Central memory CD8-positive, alpha-beta T cell (primary cell): ENCODE data around the gene LRRK1.

ENCODE experiments used
- ATAC-seq: fragments of 150-1000 bp; cut with Tn5 transposase; replicated peaks from 2 replicates; pipeline ENCODE4 v1.10.0; 2022; ENCODE audit warnings: mild to moderate bottlenecking, moderate FRiP score, moderate number of reproducible peaks; ENCODE audit not compliant: poor library complexity, severe bottlenecking; ENCODE audit errors: extremely low read depth
- DNase-seq, 2 donors: peaks; one replicate each; pipeline ENCODE4 v3.0.0; 2021; ENCODE audit warnings: low spot score in 2 of 2
- H3K27ac Mint-ChIP-seq: one replicate; pipeline ENCODE4 v1.8.0; 2022; ENCODE audit warnings: low read depth, mild to moderate bottlenecking, moderate library complexity, mixed read lengths
- H3K27me3 Mint-ChIP-seq: one replicate; pipeline ENCODE4 v1.8.0; 2022; ENCODE audit warnings: mixed read lengths
- H3K36me3 Mint-ChIP-seq: one replicate; pipeline ENCODE4 v1.8.0; 2022; ENCODE audit warnings: mild to moderate bottlenecking, moderate library complexity, mixed read lengths; ENCODE audit not compliant: insufficient read depth
- H3K4me1 Mint-ChIP-seq: one replicate; pipeline ENCODE4 v1.8.0; 2022; ENCODE audit warnings: mixed read lengths
- H3K4me3 Mint-ChIP-seq: one replicate; pipeline ENCODE4 v1.8.0; 2022; ENCODE audit warnings: mild to moderate bottlenecking, moderate library complexity, mixed read lengths
- H3K9me3 Mint-ChIP-seq: one replicate; pipeline ENCODE4 v1.8.0; 2022; ENCODE audit warnings: mixed read lengths

Gene LRRK1

DNA sequence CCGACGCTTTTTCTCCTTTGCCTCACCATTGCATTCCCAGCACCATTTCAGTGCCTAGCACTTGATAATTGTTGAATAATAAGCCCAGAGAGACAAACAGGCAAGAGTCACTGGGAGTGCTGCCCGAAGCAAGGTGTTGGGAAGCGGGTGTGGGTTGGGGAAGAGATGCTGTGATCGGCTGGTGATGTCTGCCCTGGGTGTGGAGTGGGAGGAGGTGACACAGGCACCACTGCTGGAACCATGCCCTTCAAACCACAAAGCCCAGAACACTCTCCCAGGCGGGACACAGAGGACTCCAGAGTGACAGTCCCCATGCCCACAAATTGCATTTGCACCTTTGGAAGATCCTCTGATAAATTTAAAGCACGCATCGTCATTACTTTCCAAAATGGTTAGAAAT, 184.4 kb downstream of the LRRK1 start:
- H3K27ac Mint-ChIP-seq = no peak overlapping the region
- H3K9me3 Mint-ChIP-seq = peaks cover 5% of the 10 kb centered on the region
- H3K36me3 Mint-ChIP-seq = no peaks in the 10 kb centered on the region
- no peak overlapping the region for H3K4me3 Mint-ChIP-seq
- ATAC-seq = no peak
- H3K27me3 Mint-ChIP-seq = no peaks in the 10 kb centered on the region
- no peaks in the 10 kb centered on the region for H3K4me1 Mint-ChIP-seq
- DNase-seq = no peak

DNA sequence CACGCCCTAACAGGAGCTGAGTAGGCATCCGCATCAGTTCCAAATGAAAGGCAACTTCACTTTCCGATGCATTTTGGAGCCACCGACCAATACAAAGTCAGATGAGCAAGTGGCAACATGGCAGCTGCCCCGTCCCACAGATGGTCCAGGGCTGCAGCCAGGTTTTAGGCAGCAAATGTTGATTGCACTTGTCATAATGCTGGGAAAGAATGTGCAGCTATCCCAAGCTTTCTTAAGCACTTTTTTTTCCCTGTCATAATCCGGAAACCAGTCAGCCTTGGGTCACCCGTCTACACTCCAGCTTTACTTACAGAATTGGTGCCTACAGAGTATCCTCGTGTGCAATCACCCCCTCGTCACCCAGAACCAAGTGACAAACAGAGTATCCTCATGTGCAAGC, 185.0 kb downstream of the LRRK1 start:
- no peaks in the 10 kb centered on the region for H3K4me1 Mint-ChIP-seq
- ATAC-seq (no peak), DNase-seq (no peak)
- peaks cover 5% of the 10 kb centered on the region for H3K9me3 Mint-ChIP-seq
- no peak overlapping the region for H3K27ac Mint-ChIP-seq
- H3K4me3 Mint-ChIP-seq = no peak overlapping the region
- no peaks in the 10 kb centered on the region for H3K27me3 Mint-ChIP-seq
- H3K36me3 Mint-ChIP-seq = no peaks in the 10 kb centered on the region

GRCh38 chr15:101105059-101105891, 186.1 kb downstream of the LRRK1 start:
- ATAC-seq (no peak), DNase-seq (no peak)
- H3K9me3 Mint-ChIP-seq = peaks cover 5% of the 10 kb centered on the region
- no peaks in the 10 kb centered on the region for H3K27me3 Mint-ChIP-seq
- no peak overlapping the region for H3K27ac Mint-ChIP-seq
- H3K36me3 Mint-ChIP-seq = no peaks in the 10 kb centered on the region
- H3K4me3 Mint-ChIP-seq = no peak overlapping the region
- no peaks in the 10 kb centered on the region for H3K4me1 Mint-ChIP-seq

GRCh38 chr15:101107101-101107500, 187.9 kb downstream of the LRRK1 start:
- ATAC-seq (no peak), DNase-seq (no peak)
- Mint-ChIP-seq H3K36me3 (no peaks in the 10 kb centered on the region), H3K9me3 (no peaks in the 10 kb centered on the region), H3K4me1 (no peaks in the 10 kb centered on the region), H3K27ac (no peak overlapping the region), H3K27me3 (no peaks in the 10 kb centered on the region), H3K4me3 (no peak overlapping the region)

GRCh38 chr15:101107625-101108460, 188.7 kb downstream of the LRRK1 start:
- no peak overlapping the region for H3K27ac Mint-ChIP-seq
- H3K9me3 Mint-ChIP-seq = no peaks in the 10 kb centered on the region
- H3K27me3 Mint-ChIP-seq = no peaks in the 10 kb centered on the region
- DNase-seq (no peak), ATAC-seq (no peak)
- no peak overlapping the region for H3K4me3 Mint-ChIP-seq
- no peaks in the 10 kb centered on the region for H3K36me3 Mint-ChIP-seq
- no peaks in the 10 kb centered on the region for H3K4me1 Mint-ChIP-seq

DNA sequence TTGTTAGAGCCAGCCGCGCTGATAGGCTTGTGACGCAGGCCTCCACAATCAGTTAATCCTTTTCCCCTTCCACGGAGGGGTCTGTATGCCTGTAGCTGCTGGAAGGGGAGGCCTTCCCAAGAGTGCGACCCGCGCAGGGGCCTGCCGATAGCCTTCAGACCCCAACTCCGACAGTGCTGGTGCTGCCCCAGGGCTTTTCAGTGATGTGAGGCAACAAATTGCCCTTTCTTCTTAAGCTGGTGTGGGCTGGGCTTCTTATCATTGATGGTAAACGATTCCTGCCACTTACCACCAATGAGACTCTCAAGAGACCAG, 189.3 kb downstream of the LRRK1 start:
- ATAC-seq = no peak

DNA sequence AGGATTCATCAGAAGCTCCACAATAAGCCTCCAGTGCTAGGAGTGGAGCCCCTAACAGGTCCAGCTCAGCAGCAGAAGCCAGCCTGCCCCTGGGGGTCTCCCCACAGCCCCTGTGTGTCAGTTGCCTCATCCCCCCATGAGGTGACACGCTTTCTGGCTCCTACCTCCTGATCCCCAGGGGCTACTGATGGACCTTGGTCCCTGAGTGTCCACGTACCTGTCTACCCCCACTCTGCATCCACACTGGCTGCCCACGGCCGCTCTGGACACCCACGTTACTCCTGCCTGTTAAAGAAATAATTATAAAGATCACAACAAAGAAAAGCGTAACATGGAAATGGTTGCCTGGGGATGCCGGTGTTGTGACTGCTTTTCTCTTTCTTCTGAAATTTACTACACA, 189.6 kb downstream of the LRRK1 start:
- DNase-seq (no peak), ATAC-seq (no peak)
- H3K27ac Mint-ChIP-seq = no peak overlapping the region
- no peaks in the 10 kb centered on the region for H3K27me3 Mint-ChIP-seq
- no peaks in the 10 kb centered on the region for H3K9me3 Mint-ChIP-seq
- no peak overlapping the region for H3K4me3 Mint-ChIP-seq
- no peaks in the 10 kb centered on the region for H3K36me3 Mint-ChIP-seq
- no peaks in the 10 kb centered on the region for H3K4me1 Mint-ChIP-seq

More for the DNA sequence above, 189.3 kb downstream of the LRRK1 start:
- Mint-ChIP-seq H3K4me1 (no peaks in the 10 kb centered on the region), H3K9me3 (no peaks in the 10 kb centered on the region), H3K27me3 (no peaks in the 10 kb centered on the region), H3K36me3 (no peaks in the 10 kb centered on the region), H3K4me3 (no peak overlapping the region), H3K27ac (no peak overlapping the region)
- DNase-seq = no peak

DNA sequence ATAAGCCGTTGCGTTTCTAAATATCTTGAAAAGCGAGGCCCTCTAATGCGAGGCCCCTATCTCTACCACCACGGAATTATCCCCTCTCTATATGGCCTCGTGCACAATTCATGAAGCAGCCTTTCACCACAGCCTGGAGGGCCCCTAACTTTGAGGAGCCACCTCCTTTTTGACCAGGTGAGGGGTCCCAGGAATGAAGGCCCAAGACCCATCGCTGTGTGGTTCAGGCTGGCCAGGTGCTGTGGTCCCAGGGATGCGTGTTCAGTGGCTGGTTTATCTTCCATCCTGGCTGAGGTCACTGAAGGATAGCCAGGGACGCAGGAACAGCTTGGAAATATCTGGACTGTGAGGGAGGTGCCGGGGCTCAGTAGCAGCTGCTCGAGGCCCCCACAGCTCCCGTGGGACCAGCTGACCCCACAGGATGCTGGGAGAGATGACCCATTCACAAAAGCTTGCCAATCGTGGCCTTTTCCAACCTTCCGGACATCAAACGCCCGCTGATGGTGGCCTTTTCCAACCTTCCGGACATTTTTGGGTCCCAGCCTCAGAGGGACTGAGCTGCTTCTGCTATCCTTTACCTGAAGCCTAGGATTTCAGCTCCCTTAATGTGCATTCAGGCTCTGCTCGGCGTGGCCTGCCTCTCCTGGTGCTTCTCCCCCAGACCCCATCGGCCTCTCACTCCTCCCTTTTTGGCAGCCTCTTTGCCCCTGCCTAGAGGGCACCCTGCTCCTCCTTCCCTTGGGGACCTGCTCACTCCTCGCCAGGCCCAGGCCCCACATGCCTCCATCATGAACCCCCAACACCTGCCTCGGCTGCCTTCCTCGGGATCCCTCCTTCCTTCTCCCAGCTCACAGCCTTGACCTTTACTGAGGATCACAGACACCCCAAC, 191.8 kb downstream of the LRRK1 start:
- Mint-ChIP-seq H3K27me3 (no peaks in the 10 kb centered on the region), H3K9me3 (no peaks in the 10 kb centered on the region), H3K4me3 (no peak overlapping the region), H3K27ac (no peak overlapping the region), H3K36me3 (no peaks in the 10 kb centered on the region), H3K4me1 (no peaks in the 10 kb centered on the region)
- ATAC-seq (no peak), DNase-seq (no peak)

DNA sequence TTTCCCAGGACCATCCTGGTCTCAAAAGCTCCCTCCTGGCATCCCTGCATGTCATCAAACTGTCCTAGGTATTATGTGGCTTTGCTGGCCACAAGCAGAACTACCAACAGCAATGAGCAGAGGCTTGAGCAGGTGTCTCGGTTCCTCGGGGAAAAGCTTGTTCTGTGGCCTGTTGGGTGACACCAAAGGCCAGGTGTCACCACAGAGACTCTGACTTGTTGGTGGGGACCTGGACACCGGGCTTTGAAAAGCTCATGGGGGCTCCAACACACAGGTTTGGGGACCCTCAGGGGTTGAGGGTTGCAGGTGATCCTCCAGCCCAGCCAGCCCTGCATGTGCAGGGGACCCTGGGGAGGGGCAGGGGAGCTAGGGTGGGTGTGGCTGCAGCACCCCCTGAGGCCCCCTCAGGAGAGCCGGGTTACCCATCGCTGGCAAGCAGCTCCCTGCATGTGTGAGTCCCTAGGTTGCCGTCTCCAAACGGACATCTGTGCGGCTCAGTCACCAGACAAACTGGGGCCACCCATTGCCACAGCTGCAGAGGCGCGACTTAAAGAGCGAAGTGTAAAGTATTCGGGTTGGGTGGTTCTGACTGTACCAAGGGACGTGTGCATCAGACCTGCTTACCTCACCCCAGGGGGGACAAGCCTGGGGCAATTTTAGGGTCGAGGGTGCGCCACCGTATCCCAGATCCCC, 192.6 kb downstream of the LRRK1 start:
- Mint-ChIP-seq H3K27ac (no peak overlapping the region), H3K4me3 (no peak overlapping the region)
- no peak for DNase-seq

GRCh38 chr15:101112336-101113113, 193.4 kb downstream of the LRRK1 start:
- Mint-ChIP-seq H3K27me3 (no peaks in the 10 kb centered on the region), H3K4me3 (no peak overlapping the region), H3K36me3 (no peaks in the 10 kb centered on the region), H3K27ac (no peak overlapping the region), H3K4me1 (no peaks in the 10 kb centered on the region), H3K9me3 (no peaks in the 10 kb centered on the region)
- DNase-seq (no peak), ATAC-seq (no peak)

More for the DNA sequence above, 192.6 kb downstream of the LRRK1 start:
- H3K27me3 Mint-ChIP-seq = no peaks in the 10 kb centered on the region
- H3K36me3 Mint-ChIP-seq = no peaks in the 10 kb centered on the region
- no peak for ATAC-seq
- H3K4me1 Mint-ChIP-seq = no peaks in the 10 kb centered on the region
- no peaks in the 10 kb centered on the region for H3K9me3 Mint-ChIP-seq

DNA sequence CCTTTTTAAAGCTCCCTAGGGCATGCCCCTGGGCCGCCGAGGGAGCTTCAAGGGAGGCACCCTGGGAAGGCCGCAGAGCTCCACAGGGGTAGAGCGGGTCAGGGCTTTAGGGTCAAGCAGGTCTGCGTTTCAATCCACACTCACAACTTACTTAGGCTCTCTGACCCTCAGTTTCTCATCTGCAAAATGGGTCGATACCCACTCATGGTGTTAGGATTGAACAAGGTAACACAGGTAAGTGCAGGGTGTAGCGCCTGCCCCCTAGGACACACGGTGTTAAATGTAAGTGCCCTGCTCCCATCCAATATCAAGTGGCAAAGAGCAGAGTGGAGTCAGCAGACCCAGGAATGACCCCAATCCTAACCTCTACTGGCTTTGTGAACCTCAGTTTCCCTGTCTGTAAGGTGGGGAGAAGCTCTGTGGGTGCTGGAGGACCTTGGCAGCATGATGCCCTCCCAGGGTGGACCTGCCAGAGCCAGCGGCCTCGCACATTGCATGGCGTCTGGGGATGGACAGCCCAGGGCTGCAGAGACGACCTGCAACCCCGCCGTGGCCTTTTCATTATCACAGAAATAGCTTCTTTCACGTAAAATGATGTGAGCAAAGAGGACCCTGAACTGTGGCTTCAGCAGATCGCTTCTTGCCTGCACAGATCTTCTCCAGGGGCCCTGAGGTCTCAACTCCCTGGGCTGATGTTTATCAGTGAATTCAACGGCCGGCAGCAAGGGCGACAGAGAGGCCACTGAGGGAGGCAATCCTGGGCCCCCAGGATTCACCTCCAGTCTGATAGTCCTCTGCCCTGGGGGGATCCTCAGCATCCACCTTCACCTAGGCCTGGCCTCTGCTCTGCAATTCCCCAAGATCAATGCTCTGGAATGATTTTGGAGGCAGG, 194.2 kb downstream of the LRRK1 start:
- DNase-seq = no peak

More for the DNA sequence above, 194.2 kb downstream of the LRRK1 start:
- Mint-ChIP-seq H3K36me3 (no peaks in the 10 kb centered on the region), H3K27me3 (no peaks in the 10 kb centered on the region), H3K4me3 (no peak overlapping the region), H3K9me3 (no peaks in the 10 kb centered on the region), H3K27ac (no peak overlapping the region), H3K4me1 (no peaks in the 10 kb centered on the region)
- no peak for ATAC-seq
